Measurements from ENCODE around the gene CD300LG. TPM values are rescaled to one million over a fixed set of nuclear protein-coding genes. Genes with fewer than 3 reads are reported as not detected.

Gene CD300LG
- total RNA-seq, 1 donor from 2014 or later = not detected

- no peak overlapping the region for H3K27ac Mint-ChIP-seq (ENCODE audit: unreplicated experiment)
- H3K4me3 Mint-ChIP-seq (ENCODE audit: unreplicated experiment) = no peak overlapping the region
- no peaks in the 10 kb centered on the region for H3K36me3 Mint-ChIP-seq (ENCODE audit: unreplicated experiment)
- H3K9me3 Mint-ChIP-seq (ENCODE audit: unreplicated experiment) = no peaks in the 10 kb centered on the region
- no peak for TF ChIP-seq CTCF (IDR thresholded peaks at IDR 0.05)
- H3K4me1 Mint-ChIP-seq (ENCODE audit: unreplicated experiment) = peaks cover 4% of the 10 kb centered on the region
- DNase-seq (ENCODE audit: extremely low spot score, unreplicated experiment) = no peak
- H3K27me3 Mint-ChIP-seq (ENCODE audit: unreplicated experiment) = peaks cover 4% of the 10 kb centered on the region
Observed at GRCh38 chr17:43881181-43881580, 34.2 kb downstream of the CD300LG start.

DNA sequence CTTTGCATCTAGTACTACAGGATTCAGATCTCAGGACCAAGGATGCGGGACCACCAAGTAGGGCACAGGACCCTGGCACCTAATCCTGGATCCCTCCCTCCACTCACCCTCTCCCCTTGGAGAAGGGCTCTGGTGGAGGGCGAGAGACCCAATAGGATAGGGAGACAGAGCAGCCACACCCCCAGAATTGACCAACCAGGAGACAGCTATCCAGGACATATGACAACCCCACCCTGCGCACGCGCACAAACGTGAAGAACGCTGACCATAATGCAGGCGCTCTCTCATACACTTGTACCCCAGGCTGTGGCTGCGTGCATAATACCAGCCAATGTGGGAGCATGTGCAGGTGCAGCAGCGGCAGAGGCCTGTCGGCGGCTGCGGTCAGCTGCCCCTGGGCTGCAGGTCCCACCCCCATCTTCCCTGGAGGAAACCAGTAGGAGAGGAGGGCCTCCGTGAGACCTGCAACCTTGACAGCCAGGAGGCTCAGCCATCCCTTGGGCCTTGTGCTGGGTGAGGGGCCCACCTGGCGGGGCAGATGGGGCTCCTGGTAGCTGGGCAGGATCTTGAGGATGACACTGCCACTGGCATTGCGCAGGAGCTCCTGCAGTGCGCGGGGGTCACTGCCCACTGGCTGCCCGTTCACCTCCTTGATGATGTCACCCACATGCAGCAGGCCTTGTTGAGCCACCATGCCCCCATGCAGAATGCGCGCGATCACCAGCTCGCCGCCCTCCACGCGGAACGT lies 35.0 kb downstream of the CD300LG start:
- H3K9me3 Mint-ChIP-seq (ENCODE audit: unreplicated experiment) = no peaks in the 10 kb centered on the region
- no peak overlapping the region for H3K4me3 Mint-ChIP-seq (ENCODE audit: unreplicated experiment)
- no peaks in the 10 kb centered on the region for H3K36me3 Mint-ChIP-seq (ENCODE audit: unreplicated experiment)
- no peak for DNase-seq (ENCODE audit: extremely low spot score, unreplicated experiment)
- H3K27ac Mint-ChIP-seq (ENCODE audit: unreplicated experiment) = no peak overlapping the region
- H3K4me1 Mint-ChIP-seq (ENCODE audit: unreplicated experiment) = peaks cover 4% of the 10 kb centered on the region
- peaks cover 3% of the 10 kb centered on the region for H3K27me3 Mint-ChIP-seq (ENCODE audit: unreplicated experiment)
- TF ChIP-seq CTCF (IDR thresholded peaks at IDR 0.05) = no peak

DNA sequence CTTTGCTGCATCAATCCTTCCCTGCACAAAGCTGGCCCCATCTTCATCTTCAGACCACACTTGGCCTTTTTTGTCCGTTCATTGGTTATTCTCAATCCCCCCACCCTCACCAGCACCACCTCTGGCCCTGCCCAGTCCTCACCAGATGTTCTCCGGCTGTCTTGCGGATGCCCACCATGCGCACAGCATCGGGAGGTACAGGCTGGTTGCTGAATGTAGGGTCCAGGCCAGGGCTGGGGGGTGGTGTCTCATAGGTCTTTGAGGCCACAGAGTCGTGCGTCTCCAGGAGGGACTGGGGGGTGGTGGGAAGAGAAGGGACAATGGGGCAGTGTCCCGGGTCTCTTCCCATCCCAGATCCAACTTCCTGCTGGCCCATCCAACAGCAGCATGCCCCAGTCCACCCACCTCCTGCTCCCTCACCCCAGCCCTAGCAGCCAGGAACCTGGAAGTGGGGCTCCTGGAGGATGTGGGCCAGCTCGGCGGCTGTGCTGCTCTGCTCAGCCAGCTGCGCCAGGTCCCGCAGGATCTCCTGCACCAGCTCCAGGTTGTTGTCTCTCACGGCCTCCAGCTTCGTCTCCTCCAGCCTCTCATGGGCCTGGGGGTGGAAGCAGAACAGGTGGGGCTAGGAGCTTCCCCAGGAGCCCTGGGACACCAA lies 35.9 kb downstream of the CD300LG start:
- peaks cover 8% of the 10 kb centered on the region for H3K27me3 Mint-ChIP-seq (ENCODE audit: unreplicated experiment)
- H3K27ac Mint-ChIP-seq (ENCODE audit: unreplicated experiment) = no peak overlapping the region
- peaks cover 4% of the 10 kb centered on the region for H3K4me1 Mint-ChIP-seq (ENCODE audit: unreplicated experiment)
- H3K36me3 Mint-ChIP-seq (ENCODE audit: unreplicated experiment) = no peaks in the 10 kb centered on the region
- H3K9me3 Mint-ChIP-seq (ENCODE audit: unreplicated experiment) = no peaks in the 10 kb centered on the region
- no peak for DNase-seq (ENCODE audit: extremely low spot score, unreplicated experiment)
- TF ChIP-seq CTCF (IDR thresholded peaks at IDR 0.05) = no peak
- no peak overlapping the region for H3K4me3 Mint-ChIP-seq (ENCODE audit: unreplicated experiment)

- TF ChIP-seq CTCF (IDR thresholded peaks at IDR 0.05) = no peak
- DNase-seq (ENCODE audit: extremely low spot score, unreplicated experiment) = no peak
- H3K9me3 Mint-ChIP-seq (ENCODE audit: unreplicated experiment) = no peaks in the 10 kb centered on the region
- no peak overlapping the region for H3K4me3 Mint-ChIP-seq (ENCODE audit: unreplicated experiment)
- no peak overlapping the region for H3K27ac Mint-ChIP-seq (ENCODE audit: unreplicated experiment)
- no peaks in the 10 kb centered on the region for H3K4me1 Mint-ChIP-seq (ENCODE audit: unreplicated experiment)
- peaks cover 8% of the 10 kb centered on the region for H3K27me3 Mint-ChIP-seq (ENCODE audit: unreplicated experiment)
- H3K36me3 Mint-ChIP-seq (ENCODE audit: unreplicated experiment) = no peaks in the 10 kb centered on the region
Observed at GRCh38 chr17:43888548-43888947, 41.6 kb downstream of the CD300LG start.

- no peak for TF ChIP-seq CTCF (IDR thresholded peaks at IDR 0.05)
- H3K27me3 Mint-ChIP-seq (ENCODE audit: unreplicated experiment) = peaks cover 5% of the 10 kb centered on the region
- no peak overlapping the region for H3K4me3 Mint-ChIP-seq (ENCODE audit: unreplicated experiment)
- no peaks in the 10 kb centered on the region for H3K36me3 Mint-ChIP-seq (ENCODE audit: unreplicated experiment)
- H3K4me1 Mint-ChIP-seq (ENCODE audit: unreplicated experiment) = no peaks in the 10 kb centered on the region
- no peaks in the 10 kb centered on the region for H3K9me3 Mint-ChIP-seq (ENCODE audit: unreplicated experiment)
- DNase-seq (ENCODE audit: extremely low spot score, unreplicated experiment) = no peak
- H3K27ac Mint-ChIP-seq (ENCODE audit: unreplicated experiment) = no peak overlapping the region
Observed at GRCh38 chr17:43890240-43890639, 43.3 kb downstream of the CD300LG start.
